ENCODE results near the gene NPDC1.

NPDC1 gene

GRCh38 chr9:137052293-137052692 lies 6.3 kb upstream of the NPDC1 start:
- H3K4me3 ChIP-seq (ENCODE audit: control insufficient read depth in 1 of 7, extremely low read depth in 1 of 7, insufficient read depth in 4 of 7, low read depth in 2 of 7, low read length in 6 of 7), result no peak overlapping the region
- H3K27ac ChIP-seq (ENCODE audit: insufficient read depth in 1 of 2, low read depth in 1 of 2, low read length in 2 of 2, poor library complexity in 1 of 2, severe bottlenecking in 2 of 2), result no peak overlapping the region
- no peaks in the 10 kb centered on the region for H3K36me3 ChIP-seq (ENCODE audit: control insufficient read depth in 4 of 4, insufficient read depth in 4 of 4, low read length in 3 of 4)
- H3K27me3 ChIP-seq (replicated peaks in 2 of 5; ENCODE audit: control insufficient read depth in 4 of 5, insufficient read depth in 5 of 5, low read length in 4 of 5), result peaks cover 0 to 84% (median 26%) of the 10 kb centered on the region in 5 experiments
- peaks cover 0 to 16% (median 15%) of the 10 kb centered on the region in 4 experiments for H3K4me1 ChIP-seq (ENCODE audit: control extremely low read depth in 1 of 4, control insufficient read depth in 4 of 4, insufficient read depth in 4 of 4, low read length in 3 of 4)
- no peaks in the 10 kb centered on the region for H3K9me3 ChIP-seq (ENCODE audit: control extremely low read depth in 1 of 5, control insufficient read depth in 4 of 5, insufficient read depth in 2 of 5, low read depth in 1 of 5, low read length in 4 of 5)
- ChIA-PET CTCF (interaction anchor here (0.5 to 1.9 kb wide), 5 partner anchors 9 to 174 kb away, joined by 3 to 11 read pairs (median 4); no protein-coding TSS in a partner anchor), POLR2A (no interaction called here)
- WGBS (ENCODE audit: insufficient coverage), result 90% methylated on average over 5 of the region's 8 CpGs
- DNase-seq, result no peak

GRCh38 chr9:137051145-137051724 lies 5.3 kb upstream of the NPDC1 start:
- H3K27ac ChIP-seq (ENCODE audit: insufficient read depth in 1 of 2, low read depth in 1 of 2, low read length in 2 of 2, poor library complexity in 1 of 2, severe bottlenecking in 2 of 2), result no peak overlapping the region
- DNase-seq, result no peak
- CTCF ChIA-PET, result interaction anchor here (1.9 to 3.5 kb wide), 2 partner anchors 16 to 18 kb away, joined by 11 to 41 read pairs; partner anchors contain the start of gene SAPCD2
- peaks cover 0 to 85% (median 26%) of the 10 kb centered on the region in 5 experiments for H3K27me3 ChIP-seq (replicated peaks in 2 of 5; ENCODE audit: control insufficient read depth in 4 of 5, insufficient read depth in 5 of 5, low read length in 4 of 5)
- H3K36me3 ChIP-seq (ENCODE audit: control insufficient read depth in 4 of 4, insufficient read depth in 4 of 4, low read length in 3 of 4), result no peaks in the 10 kb centered on the region
- POLR2A ChIA-PET, result no interaction called here
- no peak overlapping the region for H3K4me3 ChIP-seq (ENCODE audit: control insufficient read depth in 1 of 7, extremely low read depth in 1 of 7, insufficient read depth in 4 of 7, low read depth in 2 of 7, low read length in 6 of 7)
- H3K9me3 ChIP-seq (ENCODE audit: control extremely low read depth in 1 of 5, control insufficient read depth in 4 of 5, insufficient read depth in 2 of 5, low read depth in 1 of 5, low read length in 4 of 5), result no peaks in the 10 kb centered on the region
- 91% methylated on average over 17 of the region's 17 CpGs for WGBS (ENCODE audit: insufficient coverage)
- peaks cover 0 to 24% (median 21%) of the 10 kb centered on the region in 4 experiments for H3K4me1 ChIP-seq (ENCODE audit: control extremely low read depth in 1 of 4, control insufficient read depth in 4 of 4, insufficient read depth in 4 of 4, low read length in 3 of 4)

- Histone ChIP-seq H3K9me3 (ENCODE audit: control extremely low read depth in 1 of 5, control insufficient read depth in 4 of 5, insufficient read depth in 2 of 5, low read depth in 1 of 5, low read length in 4 of 5) (no peaks in the 10 kb centered on the region), H3K36me3 (ENCODE audit: control insufficient read depth in 4 of 4, insufficient read depth in 4 of 4, low read length in 3 of 4) (no peaks in the 10 kb centered on the region), H3K4me3 (ENCODE audit: control insufficient read depth in 1 of 7, extremely low read depth in 1 of 7, insufficient read depth in 4 of 7, low read depth in 2 of 7, low read length in 6 of 7) (no peak overlapping the region), H3K27me3 (replicated peaks in 2 of 5; ENCODE audit: control insufficient read depth in 4 of 5, insufficient read depth in 5 of 5, low read length in 4 of 5) (peaks cover 0 to 82% (median 26%) of the 10 kb centered on the region in 5 experiments), H3K27ac (ENCODE audit: insufficient read depth in 1 of 2, low read depth in 1 of 2, low read length in 2 of 2, poor library complexity in 1 of 2, severe bottlenecking in 2 of 2) (no peak overlapping the region), H3K4me1 (ENCODE audit: control extremely low read depth in 1 of 4, control insufficient read depth in 4 of 4, insufficient read depth in 4 of 4, low read length in 3 of 4) (peaks cover 0 to 28% (median 24%) of the 10 kb centered on the region in 4 experiments)
- 93% methylated on average over 4 of the region's 5 CpGs for WGBS (ENCODE audit: insufficient coverage)
- POLR2A ChIA-PET, result no interaction called here
- CTCF ChIA-PET, result interaction anchor here (3.5 kb wide), 1 partner anchor 18 kb away, joined by 41 read pairs; the partner anchor contains the start of gene SAPCD2
- no peak for DNase-seq
Measured at GRCh38 chr9:137050570-137050969, 4.6 kb upstream of the NPDC1 start.

GRCh38 chr9:137049544-137050449 lies 3.8 kb upstream of the NPDC1 start:
- Histone ChIP-seq H3K9me3 (ENCODE audit: control extremely low read depth in 1 of 5, control insufficient read depth in 4 of 5, insufficient read depth in 2 of 5, low read depth in 1 of 5, low read length in 4 of 5) (no peaks in the 10 kb centered on the region), H3K4me3 (ENCODE audit: control insufficient read depth in 1 of 7, extremely low read depth in 1 of 7, insufficient read depth in 4 of 7, low read depth in 2 of 7, low read length in 6 of 7) (no peak overlapping the region), H3K4me1 (ENCODE audit: control extremely low read depth in 1 of 4, control insufficient read depth in 4 of 4, insufficient read depth in 4 of 4, low read length in 3 of 4) (peaks cover 0 to 36% (median 32%) of the 10 kb centered on the region in 4 experiments), H3K36me3 (ENCODE audit: control insufficient read depth in 4 of 4, insufficient read depth in 4 of 4, low read length in 3 of 4) (no peaks in the 10 kb centered on the region), H3K27me3 (replicated peaks in 2 of 5; ENCODE audit: control insufficient read depth in 4 of 5, insufficient read depth in 5 of 5, low read length in 4 of 5) (peaks cover 0 to 75% (median 26%) of the 10 kb centered on the region in 5 experiments), H3K27ac (ENCODE audit: insufficient read depth in 1 of 2, low read depth in 1 of 2, low read length in 2 of 2, poor library complexity in 1 of 2, severe bottlenecking in 2 of 2) (no peak overlapping the region)
- ChIA-PET POLR2A (no interaction called here), CTCF (interaction anchor here (0.9 to 3.5 kb wide), 5 partner anchors 11 to 21 kb away, joined by 3 to 41 read pairs (median 7); partner anchors contain the start of gene SAPCD2)
- DNase-seq, result peak in 2 of 3 donors; percentile 68 to 82
- 43% methylated on average over 36 of the region's 38 CpGs for WGBS (ENCODE audit: insufficient coverage)

GRCh38 chr9:137048655-137049543 lies 2.9 kb upstream of the NPDC1 start:
- H3K4me3 ChIP-seq (ENCODE audit: control insufficient read depth in 1 of 7, extremely low read depth in 1 of 7, insufficient read depth in 4 of 7, low read depth in 2 of 7, low read length in 6 of 7), result no peak overlapping the region
- 37% methylated on average over 53 of the region's 72 CpGs for whole genome bisulfite sequencing (ENCODE audit: insufficient coverage)

GRCh38 chr9:137045294-137046087 lies 486 bp downstream of the NPDC1 start:
- peaks cover 0 to 53% (median 48%) of the 10 kb centered on the region in 4 experiments for H3K4me1 ChIP-seq (ENCODE audit: control extremely low read depth in 1 of 4, control insufficient read depth in 4 of 4, insufficient read depth in 4 of 4, low read length in 3 of 4)
- no peak overlapping the region for H3K27ac ChIP-seq (ENCODE audit: insufficient read depth in 1 of 2, low read depth in 1 of 2, low read length in 2 of 2, poor library complexity in 1 of 2, severe bottlenecking in 2 of 2)
- POLR2A ChIA-PET, result interaction anchor here (1.3 to 1.6 kb wide), 2 partner anchors 11 to 16 kb away, joined by 3 to 4 read pairs; no protein-coding TSS in a partner anchor
- H3K9me3 ChIP-seq (ENCODE audit: control extremely low read depth in 1 of 5, control insufficient read depth in 4 of 5, insufficient read depth in 2 of 5, low read depth in 1 of 5, low read length in 4 of 5), result no peaks in the 10 kb centered on the region
- WGBS (ENCODE audit: insufficient coverage), result 1% methylated on average over 81 of the region's 96 CpGs
- peak overlapping the region; percentile 51 to 85 (median 73) for H3K4me3 ChIP-seq (ENCODE audit: control insufficient read depth in 1 of 7, extremely low read depth in 1 of 7, insufficient read depth in 4 of 7, low read depth in 2 of 7, low read length in 6 of 7)
- CTCF ChIA-PET, result interaction anchor here (0.7 to 2.6 kb wide), 7 partner anchors 8 to 70 kb away, joined by 3 to 48 read pairs (median 12); partner anchors contain the start of gene SAPCD2
- peaks cover 0 to 32% (median 9%) of the 10 kb centered on the region in 5 experiments for H3K27me3 ChIP-seq (replicated peaks in 2 of 5; ENCODE audit: control insufficient read depth in 4 of 5, insufficient read depth in 5 of 5, low read length in 4 of 5)
- DNase-seq, result peak in 1 of 3 donors; percentile 44
- peaks cover 0 to 18% (median 8%) of the 10 kb centered on the region in 4 experiments for H3K36me3 ChIP-seq (ENCODE audit: control insufficient read depth in 4 of 4, insufficient read depth in 4 of 4, low read length in 3 of 4)

More at GRCh38 chr9:137048655-137049543, 2.9 kb upstream of the NPDC1 start:
- POLR2A ChIA-PET, result no interaction called here
- Histone ChIP-seq H3K9me3 (ENCODE audit: control extremely low read depth in 1 of 5, control insufficient read depth in 4 of 5, insufficient read depth in 2 of 5, low read depth in 1 of 5, low read length in 4 of 5) (no peaks in the 10 kb centered on the region), H3K4me1 (ENCODE audit: control extremely low read depth in 1 of 4, control insufficient read depth in 4 of 4, insufficient read depth in 4 of 4, low read length in 3 of 4) (peaks cover 0 to 44% (median 37%) of the 10 kb centered on the region in 4 experiments), H3K36me3 (ENCODE audit: control insufficient read depth in 4 of 4, insufficient read depth in 4 of 4, low read length in 3 of 4) (no peaks in the 10 kb centered on the region), H3K27me3 (replicated peaks in 2 of 5; ENCODE audit: control insufficient read depth in 4 of 5, insufficient read depth in 5 of 5, low read length in 4 of 5) (peaks cover 0 to 66% (median 26%) of the 10 kb centered on the region in 5 experiments), H3K27ac (ENCODE audit: insufficient read depth in 1 of 2, low read depth in 1 of 2, low read length in 2 of 2, poor library complexity in 1 of 2, severe bottlenecking in 2 of 2) (no peak overlapping the region)
- CTCF ChIA-PET, result interaction anchor here (0.9 to 3.5 kb wide), 5 partner anchors 11 to 20 kb away, joined by 3 to 41 read pairs (median 7); partner anchors contain the start of gene SAPCD2
- DNase-seq, result no peak

Data from common myeloid progenitor, CD34-positive (primary cell).